ENCODE data around the gene PRKAR1B.

Gene PRKAR1B

GRCh38 chr7:503575-504111 lies 223.4 kb downstream of the PRKAR1B start:
- Histone ChIP-seq H3K27ac (ENCODE audit: poor library complexity, severe bottlenecking) (no peak overlapping the region), H3K36me3 (ENCODE audit: low read depth) (peaks cover 84% of the 10 kb centered on the region), H3K9me3 (ENCODE audit: severe bottlenecking) (no peaks in the 10 kb centered on the region), H3K4me3 (ENCODE audit: severe bottlenecking) (no peak overlapping the region), H3K4me1 (ENCODE audit: insufficient read depth, poor library complexity, severe bottlenecking) (no peaks in the 10 kb centered on the region), H3K27me3 (ENCODE audit: insufficient read depth, poor library complexity, severe bottlenecking) (no peaks in the 10 kb centered on the region)
- ATAC-seq (ENCODE audit: low read depth): no peak
- peak; percentile 48 for DNase-seq (ENCODE audit: low spot score)
- no peak for TF ChIP-seq CTCF (IDR thresholded peaks at IDR 0.05; ENCODE audit: poor library complexity, severe bottlenecking)

- Histone ChIP-seq H3K4me3 (ENCODE audit: severe bottlenecking) (no peak overlapping the region), H3K27ac (ENCODE audit: poor library complexity, severe bottlenecking) (no peak overlapping the region), H3K9me3 (ENCODE audit: severe bottlenecking) (no peaks in the 10 kb centered on the region), H3K27me3 (ENCODE audit: insufficient read depth, poor library complexity, severe bottlenecking) (no peaks in the 10 kb centered on the region), H3K4me1 (ENCODE audit: insufficient read depth, poor library complexity, severe bottlenecking) (no peaks in the 10 kb centered on the region), H3K36me3 (ENCODE audit: low read depth) (peaks cover 83% of the 10 kb centered on the region)
- ATAC-seq (ENCODE audit: low read depth) (no peak), DNase-seq (ENCODE audit: low spot score) (peak; percentile 32)
- TF ChIP-seq CTCF (IDR thresholded peaks at IDR 0.05; ENCODE audit: poor library complexity, severe bottlenecking): no peak
These were observed 224.8 kb downstream of the PRKAR1B start for GRCh38 chr7:502296-502695.

- Histone ChIP-seq H3K9me3 (ENCODE audit: severe bottlenecking) (no peaks in the 10 kb centered on the region), H3K4me3 (ENCODE audit: severe bottlenecking) (no peak overlapping the region), H3K27me3 (ENCODE audit: insufficient read depth, poor library complexity, severe bottlenecking) (no peaks in the 10 kb centered on the region), H3K4me1 (ENCODE audit: insufficient read depth, poor library complexity, severe bottlenecking) (peaks cover 4% of the 10 kb centered on the region), H3K27ac (ENCODE audit: poor library complexity, severe bottlenecking) (no peak overlapping the region), H3K36me3 (ENCODE audit: low read depth) (peaks cover 83% of the 10 kb centered on the region)
- TF ChIP-seq CTCF (IDR thresholded peaks at IDR 0.05; ENCODE audit: poor library complexity, severe bottlenecking): no peak
- DNase-seq (ENCODE audit: low spot score) (peak; percentile 44), ATAC-seq (ENCODE audit: low read depth) (no peak)
These were observed 225.6 kb downstream of the PRKAR1B start for GRCh38 chr7:501526-501925.

- peaks cover 80% of the 10 kb centered on the region for H3K36me3 ChIP-seq (ENCODE audit: low read depth)
- no peaks in the 10 kb centered on the region for H3K9me3 ChIP-seq (ENCODE audit: severe bottlenecking)
- no peak for ATAC-seq (ENCODE audit: low read depth)
- peaks cover 7% of the 10 kb centered on the region for H3K4me1 ChIP-seq (ENCODE audit: insufficient read depth, poor library complexity, severe bottlenecking)
- H3K27me3 ChIP-seq (ENCODE audit: insufficient read depth, poor library complexity, severe bottlenecking): no peaks in the 10 kb centered on the region
- H3K4me3 ChIP-seq (ENCODE audit: severe bottlenecking): no peak overlapping the region
- DNase-seq (ENCODE audit: low spot score): peak; percentile 59
- H3K27ac ChIP-seq (ENCODE audit: poor library complexity, severe bottlenecking): no peak overlapping the region
- no peak for TF ChIP-seq CTCF (IDR thresholded peaks at IDR 0.05; ENCODE audit: poor library complexity, severe bottlenecking)
These were observed 226.3 kb downstream of the PRKAR1B start for GRCh38 chr7:500521-501420.

Measured in RWPE2 (cell line).